Measurements from ENCODE around the gene FURIN.

The FURIN gene

GRCh38 chr15:90875549-90875981 lies 7.2 kb downstream of the FURIN start:
- no peak for TF ChIP-seq CTCF (IDR thresholded peaks at IDR 0.05; ENCODE audit: insufficient read depth, low read depth, low read length, missing control alignments)
- no peak for DNase-seq (ENCODE audit: low read depth)
- H3K4me3 ChIP-seq (ENCODE audit: low read depth, low read length): no peak overlapping the region

- H3K4me3 ChIP-seq (ENCODE audit: low read depth, low read length): no peak overlapping the region
- no peak for TF ChIP-seq CTCF (IDR thresholded peaks at IDR 0.05; ENCODE audit: insufficient read depth, low read depth, low read length, missing control alignments)
- DNase-seq (ENCODE audit: low read depth): no peak
Measured at GRCh38 chr15:90876046-90876445, 7.7 kb downstream of the FURIN start.

GRCh38 chr15:90876512-90877170 lies 8.3 kb downstream of the FURIN start:
- TF ChIP-seq CTCF (IDR thresholded peaks at IDR 0.05; ENCODE audit: insufficient read depth, low read depth, low read length, missing control alignments): no peak
- DNase-seq (ENCODE audit: low read depth): no peak

GRCh38 chr15:90877315-90877714 lies 8.9 kb downstream of the FURIN start:
- no peak for DNase-seq (ENCODE audit: low read depth)
- TF ChIP-seq CTCF (IDR thresholded peaks at IDR 0.05; ENCODE audit: insufficient read depth, low read depth, low read length, missing control alignments): no peak
- H3K4me3 ChIP-seq (ENCODE audit: low read depth, low read length): no peak overlapping the region

More at GRCh38 chr15:90876512-90877170, 8.3 kb downstream of the FURIN start:
- no peak overlapping the region for H3K4me3 ChIP-seq (ENCODE audit: low read depth, low read length)

GRCh38 chr15:90877996-90878395 lies 9.6 kb downstream of the FURIN start:
- DNase-seq (ENCODE audit: low read depth): no peak
- no peak overlapping the region for H3K4me3 ChIP-seq (ENCODE audit: low read depth, low read length)
- TF ChIP-seq CTCF (IDR thresholded peaks at IDR 0.05; ENCODE audit: insufficient read depth, low read depth, low read length, missing control alignments): no peak

GRCh38 chr15:90878660-90879059 lies 10.3 kb downstream of the FURIN start:
- DNase-seq (ENCODE audit: low read depth): no peak
- TF ChIP-seq CTCF (IDR thresholded peaks at IDR 0.05; ENCODE audit: insufficient read depth, low read depth, low read length, missing control alignments): no peak
- H3K4me3 ChIP-seq (ENCODE audit: low read depth, low read length): no peak overlapping the region

Data from GM12865 (cell line).